GM18520 (cell line): Measurements from ENCODE around the gene MYLK.
"Not testable (repeated sequence)": the region's sequence is repeated elsewhere in the genome, so short reads cannot be mapped to it uniquely, and the experiment has no call there.

Experiments
- ATAC-seq: cut with Tn5 transposase; IDR thresholded peaks from one replicate; pipeline ENCODE4 v1.9.1; 2021; ENCODE audit not compliant: unreplicated experiment

MYLK gene

DNA sequence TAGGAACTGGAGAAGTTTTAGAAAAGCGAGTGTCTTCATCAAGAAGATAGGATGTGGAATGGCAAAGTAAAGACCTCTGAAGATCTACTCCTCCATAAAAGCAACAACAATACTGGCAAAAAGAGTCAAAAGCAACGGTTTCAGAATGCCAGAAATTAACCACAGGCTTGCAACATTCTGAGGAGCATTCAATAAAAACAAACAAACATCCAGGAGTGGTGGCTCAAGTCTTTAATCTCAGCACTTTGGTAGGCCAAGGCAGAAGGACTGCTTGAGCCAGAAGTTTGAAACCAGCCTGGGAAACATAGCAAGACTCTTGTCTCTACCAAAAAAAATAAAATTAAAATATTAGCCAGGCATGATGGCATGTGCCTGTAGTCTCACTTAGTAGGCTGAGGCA is 156.1 kb downstream of the MYLK start:
- no peak for ATAC-seq

DNA sequence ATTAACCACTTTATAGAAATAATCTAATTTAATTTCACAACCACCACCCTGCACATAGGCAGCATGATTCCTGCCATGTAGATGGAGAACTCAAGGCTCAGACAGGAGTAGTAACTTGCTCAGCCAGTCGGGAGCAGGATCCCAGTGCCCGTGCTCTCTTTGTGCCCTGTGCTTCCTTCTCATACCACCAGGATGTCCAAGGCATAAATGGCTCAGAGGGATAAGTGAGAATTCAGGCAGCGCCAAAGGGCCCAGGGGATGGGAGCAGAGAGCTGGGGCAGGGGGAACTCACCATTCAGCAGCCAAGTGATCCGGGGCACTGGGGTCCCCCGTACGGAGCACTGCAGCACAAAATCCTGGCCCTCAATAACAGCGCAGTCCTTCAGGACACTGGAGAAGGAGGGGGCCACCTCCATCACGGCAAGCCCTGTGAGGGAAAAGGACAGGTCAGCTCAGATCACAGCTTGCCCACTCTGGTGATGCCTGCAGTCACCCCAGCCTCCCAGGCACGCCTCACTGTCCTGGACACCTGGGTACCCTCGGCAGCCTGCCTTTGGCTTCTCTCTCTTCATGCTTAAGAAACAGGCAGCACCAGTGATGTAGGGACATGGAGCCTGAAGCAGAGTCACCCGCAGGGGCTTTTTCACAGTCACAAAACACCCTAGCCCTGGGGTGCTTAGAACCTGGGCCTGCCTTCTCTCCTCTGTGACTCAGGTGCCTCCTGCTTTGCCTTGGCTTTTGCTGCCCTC is 158.3 kb downstream of the MYLK start:
- ATAC-seq = no peak

DNA sequence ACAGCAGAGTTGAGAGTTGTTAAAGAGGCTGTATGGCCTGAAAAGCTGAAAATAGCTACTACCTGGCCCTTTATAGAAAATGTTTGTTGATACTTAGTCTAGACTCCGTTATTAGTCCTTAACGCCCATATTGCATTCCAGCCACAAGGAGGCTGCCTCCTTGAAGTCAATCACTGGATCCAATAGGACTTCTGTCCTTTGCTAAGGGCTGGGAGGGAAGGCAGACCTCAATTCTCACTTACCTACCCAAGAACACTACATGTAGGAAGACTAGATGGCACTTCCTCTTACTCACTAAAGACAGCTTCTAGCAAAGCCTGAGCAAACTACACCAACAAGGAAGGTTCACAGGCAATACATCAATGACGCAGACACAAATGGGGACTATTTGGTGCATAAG is 159.8 kb downstream of the MYLK start:
- ATAC-seq = no peak

DNA sequence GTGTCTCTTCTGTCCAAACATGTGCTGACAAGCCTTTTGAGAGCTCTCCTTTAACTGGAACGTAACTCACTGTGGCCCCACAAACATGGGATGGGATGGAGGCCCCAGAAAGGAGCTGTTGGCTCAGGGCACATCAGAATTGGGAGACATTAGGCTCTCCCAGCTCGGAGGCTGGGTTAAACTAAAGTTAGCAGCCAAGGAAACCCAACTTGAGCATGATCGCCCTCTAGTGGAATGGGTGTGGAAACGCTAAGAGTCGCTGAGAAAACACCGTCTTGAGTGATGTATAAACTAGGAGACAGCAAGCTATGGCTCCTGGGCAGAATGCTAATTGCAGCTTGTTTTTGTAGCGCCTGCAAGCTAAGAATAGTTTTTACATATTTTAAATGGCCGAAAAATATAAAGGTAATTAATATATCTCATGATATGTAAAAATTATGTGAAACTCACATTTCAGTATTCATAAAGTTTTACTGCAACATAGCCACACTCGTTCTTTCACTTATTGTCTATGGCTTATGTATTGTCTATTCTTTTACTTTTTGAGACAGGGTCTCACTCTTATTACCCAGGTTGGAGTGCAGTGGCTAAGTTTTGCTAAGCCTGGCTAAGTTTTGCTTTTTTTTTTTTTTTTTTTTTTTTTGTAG is 160.5 kb downstream of the MYLK start:
- no peak for ATAC-seq

DNA sequence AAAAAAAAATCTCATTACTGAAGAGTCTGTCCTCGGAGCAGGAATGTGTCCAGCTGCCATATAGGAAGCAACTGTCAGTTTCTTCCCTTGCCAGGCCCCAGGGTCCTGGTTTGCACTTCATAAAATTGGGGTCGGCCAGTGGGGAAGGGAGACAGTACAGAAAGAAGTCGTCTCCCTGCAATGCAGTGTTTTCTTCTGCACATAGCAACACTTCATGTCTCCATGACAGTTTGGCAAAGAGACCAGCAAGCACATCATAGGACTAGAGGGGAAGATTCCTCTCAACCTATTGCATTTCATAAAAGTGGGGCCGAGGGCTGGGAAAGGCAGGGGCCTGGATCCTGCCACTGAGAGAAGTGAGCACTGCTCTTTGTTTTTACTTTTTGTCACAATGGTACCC is 161.1 kb downstream of the MYLK start:
- no peak for ATAC-seq

DNA sequence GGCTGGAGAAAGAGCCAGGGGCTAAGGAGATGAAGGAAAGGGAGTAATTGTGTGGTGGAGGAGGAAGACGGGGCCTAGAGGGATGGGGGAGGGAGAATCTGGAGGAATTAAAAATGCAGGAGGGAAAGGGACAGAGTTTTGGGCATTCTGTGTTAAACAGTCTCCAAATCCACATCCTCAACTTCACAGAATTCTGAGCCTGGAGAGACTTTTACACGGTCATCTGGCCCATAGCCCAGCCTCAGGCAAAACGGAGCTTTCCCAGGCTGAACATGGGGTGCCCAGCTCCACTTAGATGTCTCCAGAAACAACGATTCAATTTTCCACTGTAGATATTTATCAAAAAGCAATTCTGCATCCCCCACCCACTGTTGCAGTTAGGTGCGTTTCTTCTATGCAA is 161.7 kb downstream of the MYLK start:
- no peak for ATAC-seq

DNA sequence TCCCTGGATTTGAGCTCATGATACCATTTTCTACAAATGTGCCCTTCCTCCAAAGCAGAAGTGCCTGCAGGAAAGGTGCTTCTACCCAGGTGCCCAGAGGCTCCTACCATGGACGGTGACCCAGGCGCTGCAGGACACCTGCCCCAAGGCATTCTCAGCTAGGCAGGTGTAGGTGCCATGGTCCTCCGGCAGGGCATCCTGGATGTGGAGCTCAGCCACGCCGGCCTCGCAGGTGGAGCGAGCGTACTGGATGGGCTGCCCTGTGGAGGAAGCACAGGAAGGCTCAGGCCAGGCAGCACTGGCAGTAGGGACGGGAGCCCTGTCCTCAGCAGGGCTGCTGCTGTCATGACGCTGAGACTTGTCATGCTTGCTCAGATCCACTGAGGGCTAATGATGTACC is 162.1 kb downstream of the MYLK start:
- ATAC-seq = no peak

DNA sequence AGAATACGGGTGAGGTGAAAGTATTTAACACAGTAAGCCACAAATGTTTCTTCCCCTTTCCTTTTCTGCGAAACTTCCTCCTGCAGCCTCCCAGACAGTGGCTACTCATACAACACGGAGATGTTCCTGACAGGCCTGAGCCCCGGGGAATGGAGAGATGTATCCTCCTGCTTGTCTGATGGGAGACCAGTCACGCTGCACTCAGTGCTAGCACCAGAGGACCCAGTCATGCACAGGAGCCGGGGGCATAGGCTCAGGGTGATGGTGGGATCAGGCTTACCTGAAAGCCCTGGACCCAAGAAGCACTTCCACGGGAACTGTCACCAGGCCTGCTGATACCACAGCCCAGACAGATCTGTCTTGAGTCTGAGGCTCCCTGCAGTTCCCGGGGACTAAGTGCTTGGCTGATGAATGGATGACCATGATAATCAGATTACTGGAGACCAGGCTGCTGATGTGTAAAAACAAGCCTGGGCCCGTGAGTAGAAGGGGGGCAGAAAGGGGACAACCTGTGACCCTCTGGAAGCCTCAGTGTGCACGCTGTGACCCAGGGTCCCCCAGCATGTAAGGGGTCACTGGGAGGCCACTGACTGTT is 162.9 kb downstream of the MYLK start:
- ATAC-seq = not testable (repeated sequence)

DNA sequence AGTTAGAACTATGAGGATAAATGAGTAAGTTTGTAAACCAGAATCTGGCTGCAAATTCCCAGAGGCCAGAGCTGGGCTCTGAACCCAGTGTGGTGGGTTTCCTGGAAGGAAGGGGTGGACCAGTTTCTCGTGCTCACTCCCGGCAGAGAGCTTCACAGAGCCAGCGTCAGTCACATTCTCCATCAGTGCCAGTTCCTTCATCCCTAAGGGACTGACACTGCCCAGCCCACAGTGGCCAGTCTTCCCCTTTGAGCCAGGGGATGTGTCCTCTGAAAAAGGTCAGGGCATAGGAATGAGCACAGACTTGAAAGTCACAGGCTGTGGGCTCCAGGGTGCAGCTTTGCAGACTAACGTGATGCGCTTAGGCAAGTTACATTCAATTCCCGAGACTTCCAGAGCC is 163.5 kb downstream of the MYLK start:
- ATAC-seq = no peak

DNA sequence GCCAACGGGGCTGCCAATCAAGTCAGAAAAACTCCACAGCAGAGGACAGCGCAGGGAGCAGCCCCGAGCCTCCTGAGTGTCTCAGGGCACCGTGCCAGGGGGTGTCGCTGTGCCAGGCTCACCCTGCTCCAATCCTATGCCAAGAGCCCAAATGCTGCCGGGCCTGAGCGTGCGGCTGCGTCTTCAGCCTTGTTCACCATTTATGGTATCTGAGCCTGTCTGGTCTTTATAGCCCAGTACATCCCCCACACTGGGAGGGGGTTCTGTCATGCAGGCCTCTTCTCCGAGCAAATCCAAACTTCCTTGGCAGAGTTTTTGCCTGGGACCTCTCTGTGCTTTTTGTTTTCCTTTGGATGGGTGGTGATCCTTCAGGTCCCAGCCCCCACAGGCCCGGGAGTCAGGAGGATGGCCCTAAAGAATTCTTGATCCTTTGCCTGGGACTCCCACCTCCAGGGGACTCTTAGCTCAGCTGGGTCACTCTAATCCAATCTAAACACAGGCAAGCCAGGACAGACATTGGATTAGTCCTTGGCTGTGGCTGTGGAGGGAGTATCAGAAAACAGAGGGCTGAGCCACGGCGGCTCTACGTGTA is 164.2 kb downstream of the MYLK start:
- no peak for ATAC-seq

DNA sequence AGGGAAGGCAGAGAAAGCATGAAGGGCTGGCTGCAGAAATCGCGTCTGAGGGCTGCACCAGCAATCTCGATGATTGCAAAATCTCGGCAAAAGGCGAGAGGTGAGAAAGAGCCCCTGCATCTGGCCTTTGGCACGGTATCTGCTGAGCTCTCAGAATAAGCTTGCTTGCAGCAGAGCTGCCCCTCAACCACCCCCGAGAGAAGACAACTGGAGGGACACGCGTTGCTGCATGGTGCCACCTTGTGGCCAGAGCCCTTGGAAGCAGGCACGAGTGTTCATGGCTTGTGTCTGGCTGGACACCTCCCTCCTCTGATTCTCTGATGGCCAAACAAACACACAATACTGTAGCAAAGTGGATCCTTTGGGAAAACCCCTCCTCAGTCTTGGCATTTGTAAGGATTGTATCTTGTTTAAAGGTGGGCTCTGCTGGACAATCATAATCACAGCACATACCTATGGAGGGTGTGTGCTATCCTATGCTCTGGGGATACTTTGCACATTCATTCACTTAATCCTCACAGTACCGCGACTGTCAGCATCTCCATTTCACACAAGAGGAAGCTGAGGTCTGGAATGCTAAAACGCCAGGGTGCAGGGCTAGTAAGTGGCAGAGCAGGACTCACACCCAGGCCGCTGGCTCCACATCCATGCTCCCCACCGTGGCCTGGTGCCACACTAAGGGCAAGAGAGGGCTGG is 164.9 kb downstream of the MYLK start:
- not testable (repeated sequence) for ATAC-seq

DNA sequence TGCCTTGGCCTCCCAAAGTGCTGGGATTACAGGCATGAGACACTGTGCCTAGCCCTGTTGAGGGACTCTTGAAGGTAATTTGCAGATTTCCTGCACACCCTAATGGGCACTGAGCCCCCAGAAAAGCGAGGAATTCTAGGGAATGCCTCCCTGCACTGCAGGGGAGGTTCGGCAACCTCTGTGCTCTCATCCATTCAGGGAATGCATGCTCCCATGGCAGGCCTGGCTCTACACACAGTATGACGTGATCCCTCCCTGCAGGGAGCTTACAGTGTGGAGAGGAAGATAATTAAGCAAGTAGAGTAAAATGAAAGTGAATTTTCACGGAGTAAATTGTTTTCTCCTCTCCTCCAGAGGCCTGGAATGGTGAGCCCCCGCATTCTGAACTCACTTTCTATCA is 166.0 kb downstream of the MYLK start:
- ATAC-seq = no peak

DNA sequence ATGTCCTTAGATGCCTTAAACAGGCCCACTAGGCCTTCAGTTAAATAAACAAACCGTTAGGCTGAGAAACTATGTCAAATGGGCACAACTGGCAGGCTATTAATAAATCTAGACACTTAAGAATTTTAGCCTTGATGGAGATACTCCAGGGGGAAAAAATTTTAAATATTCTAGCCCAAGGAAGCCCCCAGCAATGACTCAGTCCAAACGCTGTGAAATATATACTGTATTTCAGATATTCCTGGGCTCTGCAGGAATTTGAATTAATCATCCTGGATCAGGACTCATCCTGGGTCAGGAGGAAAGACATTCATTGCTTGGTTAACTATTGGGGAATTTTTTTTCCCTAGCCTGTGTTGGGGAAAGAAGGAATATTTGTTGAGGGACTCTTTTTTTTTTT is 166.7 kb downstream of the MYLK start:
- ATAC-seq = not testable (repeated sequence)

DNA sequence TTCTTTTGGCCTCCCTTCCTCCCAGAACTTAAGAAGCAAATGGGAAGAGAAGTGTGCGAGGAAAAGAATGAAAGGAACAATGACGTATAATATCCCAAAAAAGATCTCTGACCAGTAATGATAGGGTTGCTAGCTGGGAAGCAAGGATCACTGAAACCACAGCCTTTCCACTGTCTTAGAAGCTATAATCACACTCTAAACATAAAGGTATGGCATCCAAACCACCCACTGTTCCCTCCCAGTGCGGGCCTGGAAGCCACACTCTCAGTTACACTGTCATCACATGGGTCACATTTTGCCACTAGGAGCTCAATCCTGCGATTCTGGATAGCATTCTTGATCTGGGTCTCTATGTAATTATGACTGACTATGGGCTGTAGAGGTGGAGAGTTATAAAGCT is 167.7 kb downstream of the MYLK start:
- ATAC-seq = no peak

DNA sequence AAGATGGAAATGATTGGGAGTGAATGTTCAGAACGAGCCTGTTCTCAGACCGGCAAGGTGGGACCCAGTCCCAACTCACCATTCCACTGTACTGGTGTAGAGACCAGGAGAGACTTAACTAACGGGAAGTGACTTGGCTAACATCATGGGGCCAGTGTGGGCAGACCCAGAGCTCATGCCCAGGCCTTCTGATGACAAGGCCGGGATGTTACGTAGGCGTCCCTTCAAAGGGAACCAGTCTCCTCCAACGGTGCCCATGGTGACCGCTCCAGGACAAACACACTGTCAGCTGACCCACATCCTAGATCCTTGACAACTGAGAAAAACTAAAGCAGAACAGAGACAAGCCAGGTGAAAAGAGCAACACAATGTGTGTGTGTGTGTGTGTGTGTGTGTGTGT is 170.9 kb downstream of the MYLK start:
- no peak for ATAC-seq

DNA sequence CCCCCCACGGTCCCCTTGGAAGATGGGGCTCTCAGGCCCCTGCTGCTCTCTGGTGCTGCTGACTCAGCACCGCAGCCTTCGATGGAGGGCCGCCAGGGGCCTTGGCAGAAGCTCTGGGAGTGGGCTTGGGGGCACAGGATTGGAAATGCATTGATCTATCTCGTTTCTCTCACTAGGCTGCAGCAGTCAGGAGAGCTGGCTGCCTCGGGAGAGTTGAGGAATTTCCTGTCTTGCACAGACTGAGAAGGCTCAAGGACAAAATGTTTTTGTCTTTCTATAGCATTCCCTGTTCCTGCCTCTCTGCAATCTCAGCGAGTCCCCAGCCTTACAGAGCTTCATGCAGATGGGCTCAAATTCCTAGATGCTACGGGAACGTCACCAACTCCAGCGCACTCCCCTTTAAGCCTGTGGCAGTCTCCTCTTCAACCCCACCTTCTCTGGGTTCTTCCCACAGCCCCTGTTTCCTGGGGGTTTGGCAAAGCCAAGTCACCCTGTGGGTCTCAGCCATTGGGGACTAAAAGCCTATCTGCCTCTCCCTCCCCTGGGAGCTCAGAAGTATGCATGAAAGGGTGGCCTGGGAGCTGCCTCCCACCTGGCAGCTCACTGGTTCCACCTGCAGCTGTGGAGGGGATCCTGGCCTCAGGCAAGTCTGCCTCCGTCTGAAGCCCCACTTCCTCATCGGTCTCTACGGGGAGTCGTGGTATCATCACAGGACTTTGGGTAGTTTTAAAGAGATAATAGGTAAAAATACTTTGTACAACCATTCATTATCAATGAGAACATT is 171.9 kb downstream of the MYLK start:
- no peak for ATAC-seq

DNA sequence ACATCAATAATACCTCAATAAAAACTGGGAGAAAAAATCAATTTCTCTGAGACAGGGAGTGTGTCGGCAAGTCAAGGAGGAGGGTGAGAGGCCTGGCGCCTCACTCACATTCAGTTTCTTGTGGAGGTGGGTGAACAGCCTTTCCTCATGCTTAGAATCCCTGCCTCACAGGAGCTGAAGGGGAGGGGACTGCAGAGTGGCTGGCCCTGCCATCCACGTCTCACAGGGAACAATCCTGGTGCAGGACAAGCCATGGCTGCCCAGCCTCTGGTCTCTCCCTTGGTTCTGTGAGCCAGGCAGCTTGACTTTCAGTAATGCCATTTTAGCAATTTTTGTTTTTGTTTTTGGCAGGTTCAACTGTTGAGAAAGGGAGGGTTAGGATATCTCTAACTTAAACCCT is 172.8 kb downstream of the MYLK start:
- no peak for ATAC-seq

DNA sequence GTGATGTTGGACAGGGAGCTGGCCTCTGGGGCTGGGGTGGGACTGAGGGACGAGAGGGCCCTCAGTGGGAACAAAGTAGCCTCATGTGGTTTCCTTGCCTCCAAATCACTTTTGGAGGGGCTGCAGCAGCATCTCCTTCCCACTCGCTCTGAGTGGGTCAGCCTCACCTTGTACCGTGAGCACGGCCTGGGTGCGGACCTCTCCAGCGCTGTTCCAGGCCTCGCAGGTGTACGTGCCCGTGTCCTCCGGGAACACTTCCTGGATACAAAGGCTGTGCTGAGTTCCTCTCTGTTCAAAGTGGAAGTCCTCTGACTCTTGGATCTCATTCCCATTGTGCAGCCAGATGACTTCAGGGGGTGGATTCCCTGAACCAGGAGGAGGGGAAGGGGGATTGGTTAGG is 175.6 kb downstream of the MYLK start:
- ATAC-seq = no peak

DNA sequence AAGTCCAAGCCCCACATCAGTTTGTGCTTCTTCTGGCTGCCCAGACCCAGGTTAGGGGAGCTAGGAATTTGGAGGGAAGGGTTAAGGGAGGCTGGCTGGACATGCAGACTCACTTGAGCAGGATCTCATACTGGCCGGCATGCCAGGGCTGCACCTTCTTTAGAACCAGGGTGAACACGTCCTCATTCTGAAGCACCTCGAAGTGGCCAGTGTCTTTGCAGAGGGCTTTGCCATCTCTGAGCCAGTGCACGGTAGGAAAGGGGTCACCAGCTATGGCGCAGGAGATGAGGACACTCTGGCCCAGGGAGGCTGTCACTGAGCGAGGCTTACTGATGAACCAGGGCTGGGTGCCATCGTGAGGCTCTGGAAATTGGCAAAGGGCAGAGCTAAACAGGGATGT is 176.5 kb downstream of the MYLK start:
- ATAC-seq = not testable (repeated sequence)

DNA sequence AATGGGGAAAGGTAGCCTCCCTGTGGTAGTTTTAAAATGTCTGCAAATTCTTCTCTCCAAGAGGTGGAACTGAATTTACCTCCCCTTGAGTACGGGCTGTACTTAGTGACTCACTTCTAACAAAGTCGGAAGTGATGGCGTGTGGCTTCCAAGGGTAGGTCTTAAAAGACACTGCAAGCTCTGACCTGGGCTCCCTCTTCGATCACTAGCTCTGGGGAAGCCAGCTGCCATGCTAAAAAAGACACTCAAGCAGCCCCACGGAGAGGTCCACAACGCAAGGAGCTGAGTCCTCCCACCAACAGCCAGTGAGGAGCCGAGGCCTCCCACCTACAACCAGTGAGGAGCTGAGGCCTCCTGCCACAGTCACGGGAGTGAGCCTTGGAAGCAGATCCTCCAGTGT is 177.3 kb downstream of the MYLK start:
- ATAC-seq = no peak
